IMR-90 (cell line): ENCODE measurements around the gene POLR3G.

Experiments used
- BHLHE40 ChIP-seq: fragments of 150-350 bp; IDR thresholded peaks from 2 replicates; pipeline ENCODE4 v1.6.1; 2016; ENCODE audit warnings: mild to moderate bottlenecking, low read depth, low read length
- CEBPB ChIP-seq: IDR thresholded peaks from 2 replicates; pipeline ENCODE4 v1.6.1; 2012; ENCODE audit warnings: low read depth, low read length, improper control_type of control experiment
- CHD1 ChIP-seq: IDR thresholded peaks from 2 replicates; pipeline ENCODE4 v1.6.1; 2012; ENCODE audit warnings: low read depth, low read length, improper control_type of control experiment
- FOS ChIP-seq: fragments of 150-350 bp; IDR thresholded peaks from 2 replicates; pipeline ENCODE4 v1.6.1; 2016; ENCODE audit warnings: low read depth, low read length
- MXI1 ChIP-seq: IDR thresholded peaks from 2 replicates; pipeline ENCODE4 v1.6.1; 2012; ENCODE audit warnings: low read depth, mild to moderate bottlenecking, low read length, moderate library complexity, borderline replicate concordance
- NFE2L2 ChIP-seq: fragments of 150-350 bp; IDR thresholded peaks from 2 replicates; pipeline ENCODE4 v1.6.1; 2016; ENCODE audit warnings: low read depth, mild to moderate bottlenecking, low read length
- POLR2A ChIP-seq: IDR thresholded peaks from 2 replicates; pipeline ENCODE4 v1.6.1; 2012; ENCODE audit warnings: mild to moderate bottlenecking, low read depth, low read length
- RAD21 ChIP-seq: IDR thresholded peaks from 2 replicates; pipeline ENCODE4 v1.6.1; 2012; ENCODE audit warnings: low read length, improper control_type of control experiment
- RCOR1 ChIP-seq: IDR thresholded peaks from 2 replicates; pipeline ENCODE4 v1.6.1; 2012; ENCODE audit warnings: mild to moderate bottlenecking, low read length, improper control_type of control experiment; ENCODE audit not compliant: insufficient replicate concordance
- RFX5 ChIP-seq: IDR thresholded peaks from 2 replicates; pipeline ENCODE4 v1.8.0; 2012; ENCODE audit warnings: low read depth, mild to moderate bottlenecking, low read length, moderate library complexity
- SMC3 ChIP-seq: fragments of 150-350 bp; IDR thresholded peaks from 2 replicates; pipeline ENCODE4 v1.6.1; 2016; ENCODE audit warnings: low read depth, mild to moderate bottlenecking, antibody characterized with exemption, low read length, moderate library complexity
- TF ChIP-seq, protein P1 (sequence below): conservative IDR thresholded peaks from 2 replicates; pipeline ENCODE4 v1.5.1; 2012; ENCODE audit warnings: mild to moderate bottlenecking, low read depth, low read length, improper control_type of control experiment
- TF ChIP-seq, protein P2 (sequence below): fragments of 150-350 bp; IDR thresholded peaks from 2 replicates; pipeline ENCODE4 v1.6.1; 2016; ENCODE audit warnings: low read depth, mild to moderate bottlenecking, low read length, moderate library complexity, borderline replicate concordance
- TF ChIP-seq, protein P3 (sequence below): fragments of 150-350 bp; IDR thresholded peaks from 2 replicates; pipeline ENCODE4 v1.6.1; 2017; ENCODE audit warnings: mild to moderate bottlenecking, antibody characterized with exemption, low read length, low read depth

DNA sequence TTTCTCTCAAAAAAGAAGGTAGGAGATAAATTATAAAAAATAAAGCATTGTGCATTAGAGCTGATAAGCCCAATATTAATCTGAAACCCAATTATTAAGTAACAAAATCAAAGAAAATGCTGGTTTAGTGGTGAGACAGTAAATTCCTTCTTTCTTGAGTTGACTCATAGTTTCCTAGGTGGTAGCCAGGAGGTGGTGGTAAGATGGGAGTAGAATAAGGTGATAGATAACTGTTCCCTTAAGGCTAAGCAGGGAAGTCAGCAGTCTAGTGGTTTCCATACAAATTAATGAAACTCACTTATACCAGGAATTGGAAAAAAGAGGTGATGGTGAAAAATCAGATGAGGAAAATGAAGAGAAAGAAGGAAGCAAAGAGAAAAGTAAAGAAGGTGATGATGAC is 31.6 kb downstream of the POLR3G start:
- TF ChIP-seq RFX5 (no peak), RCOR1 (no peak), SMC3 (no peak), MXI1 (no peak), POLR2A (no peak), CEBPB (no peak), CHD1 (no peak), RAD21 (no peak), NFE2L2 (no peak), BHLHE40 (no peak), FOS (no peak)
- TF ChIP-seq, protein P1, sequence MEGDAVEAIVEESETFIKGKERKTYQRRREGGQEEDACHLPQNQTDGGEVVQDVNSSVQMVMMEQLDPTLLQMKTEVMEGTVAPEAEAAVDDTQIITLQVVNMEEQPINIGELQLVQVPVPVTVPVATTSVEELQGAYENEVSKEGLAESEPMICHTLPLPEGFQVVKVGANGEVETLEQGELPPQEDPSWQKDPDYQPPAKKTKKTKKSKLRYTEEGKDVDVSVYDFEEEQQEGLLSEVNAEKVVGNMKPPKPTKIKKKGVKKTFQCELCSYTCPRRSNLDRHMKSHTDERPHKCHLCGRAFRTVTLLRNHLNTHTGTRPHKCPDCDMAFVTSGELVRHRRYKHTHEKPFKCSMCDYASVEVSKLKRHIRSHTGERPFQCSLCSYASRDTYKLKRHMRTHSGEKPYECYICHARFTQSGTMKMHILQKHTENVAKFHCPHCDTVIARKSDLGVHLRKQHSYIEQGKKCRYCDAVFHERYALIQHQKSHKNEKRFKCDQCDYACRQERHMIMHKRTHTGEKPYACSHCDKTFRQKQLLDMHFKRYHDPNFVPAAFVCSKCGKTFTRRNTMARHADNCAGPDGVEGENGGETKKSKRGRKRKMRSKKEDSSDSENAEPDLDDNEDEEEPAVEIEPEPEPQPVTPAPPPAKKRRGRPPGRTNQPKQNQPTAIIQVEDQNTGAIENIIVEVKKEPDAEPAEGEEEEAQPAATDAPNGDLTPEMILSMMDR, result no peak
- TF ChIP-seq, protein P2, sequence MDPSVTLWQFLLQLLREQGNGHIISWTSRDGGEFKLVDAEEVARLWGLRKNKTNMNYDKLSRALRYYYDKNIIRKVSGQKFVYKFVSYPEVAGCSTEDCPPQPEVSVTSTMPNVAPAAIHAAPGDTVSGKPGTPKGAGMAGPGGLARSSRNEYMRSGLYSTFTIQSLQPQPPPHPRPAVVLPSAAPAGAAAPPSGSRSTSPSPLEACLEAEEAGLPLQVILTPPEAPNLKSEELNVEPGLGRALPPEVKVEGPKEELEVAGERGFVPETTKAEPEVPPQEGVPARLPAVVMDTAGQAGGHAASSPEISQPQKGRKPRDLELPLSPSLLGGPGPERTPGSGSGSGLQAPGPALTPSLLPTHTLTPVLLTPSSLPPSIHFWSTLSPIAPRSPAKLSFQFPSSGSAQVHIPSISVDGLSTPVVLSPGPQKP, result no peak
- TF ChIP-seq, protein P3, sequence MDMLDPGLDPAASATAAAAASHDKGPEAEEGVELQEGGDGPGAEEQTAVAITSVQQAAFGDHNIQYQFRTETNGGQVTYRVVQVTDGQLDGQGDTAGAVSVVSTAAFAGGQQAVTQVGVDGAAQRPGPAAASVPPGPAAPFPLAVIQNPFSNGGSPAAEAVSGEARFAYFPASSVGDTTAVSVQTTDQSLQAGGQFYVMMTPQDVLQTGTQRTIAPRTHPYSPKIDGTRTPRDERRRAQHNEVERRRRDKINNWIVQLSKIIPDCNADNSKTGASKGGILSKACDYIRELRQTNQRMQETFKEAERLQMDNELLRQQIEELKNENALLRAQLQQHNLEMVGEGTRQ, result no peak
